HepG2 (cell line): ENCODE data around the gene KCNK6. TPM values are rescaled to one million over a fixed set of nuclear protein-coding genes. Genes with fewer than 3 reads are reported as not detected.

ENCODE experiments used
- ATAC-seq: fragments of 200-7000 bp; cut with Tn5 transposase; 3 replicates; pipeline ENCODE4 v1.9.1; 2020; ENCODE audit warnings: mild to moderate bottlenecking, moderate library complexity
- BruUV-seq: library from RNA; stranded (reverse); fragments of 400-500 nt; replicated peaks from 2 replicates; lab custom pipeline; 2021; lab: Mats Ljungman, UMichigan
- CTCF ChIA-PET: fragments of 300-600 bp; formaldehyde crosslinking; extraction: SDS; loops from one replicate; lab custom pipeline; 2021; ENCODE audit warnings: low total read pairs, inconsistent platforms, low intra/inter-chr PET ratio; lab: Yijun Ruan, JAX
- POLR2A ChIA-PET: fragments of 350-600 bp; sonication (Branson Sonifier 250); formaldehyde crosslinking; loops from one replicate; lab custom pipeline; 2020; ENCODE audit warnings: antibody characterized with exemption, inconsistent platforms; lab: Yijun Ruan, JAX
- DNase-seq: peaks from one replicate; pipeline ENCODE4 v3.0.0-alpha.2; 2015; ENCODE audit warnings: low spot score
- FAIRE-seq: peaks from 3 replicates; lab custom pipeline; 2011; peaks lifted over from hg19 to GRCh38; lab: Jason Lieb, UNC
- H2AFZ ChIP-seq: one replicate; pipeline ENCODE4 v1.6.1; 2011; ENCODE audit warnings: low read length, inconsistent platforms
- H3K27ac ChIP-seq: fragments of 300-600 bp; 3 replicates; pipeline ENCODE4 v1.8.0; 2011; ENCODE audit warnings: mixed run types, mild to moderate bottlenecking, mixed read lengths, low read length, inconsistent platforms; ENCODE audit not compliant: insufficient read depth; ENCODE audit errors: extremely low read length
- H3K27me3 ChIP-seq, 2 experiments: fragments of 200-600 bp in 1 of 2; 2 replicates in 1 of 2; 3 replicates in 1 of 2; pipeline versions ENCODE4 v1.6.0 to v1.8.0; 2011; ENCODE audit warnings: low read length in 2 of 2, mild to moderate bottlenecking in 2 of 2, moderate library complexity in 2 of 2, inconsistent platforms in 1 of 2; ENCODE audit not compliant: insufficient read depth in 2 of 2, control insufficient read depth in 1 of 2
- H3K36me3 ChIP-seq, 2 experiments: fragments of 200-600 bp in 1 of 2; replicated peaks in 1 of 2; 2 replicates in 1 of 2; 3 replicates in 1 of 2; pipeline versions ENCODE4 v1.5.1 to v1.8.0; 2011; ENCODE audit warnings: low read length in 2 of 2, inconsistent platforms in 1 of 2; ENCODE audit not compliant: insufficient read depth in 2 of 2, control insufficient read depth in 1 of 2
- H3K4me1 ChIP-seq: 2 replicates; pipeline ENCODE4 v1.5.1; 2012; ENCODE audit warnings: low read length, inconsistent platforms; ENCODE audit not compliant: insufficient read depth
- H3K4me2 ChIP-seq: 2 replicates; pipeline ENCODE4 v1.6.0; 2011; ENCODE audit warnings: low read depth, low read length, inconsistent platforms
- H3K4me3 ChIP-seq, 3 experiments: fragments of 200-600 bp in 1 of 3; sonication (generic), shearing (Covaris generic) in 1 of 3; replicated peaks in 1 of 3; 2 replicates each; pipeline ENCODE4 v1.5.1; 2011 to 2016; ENCODE audit warnings: low read length in 3 of 3, inconsistent platforms in 2 of 3, low read depth in 2 of 3, mild to moderate bottlenecking in 2 of 3, control low read depth in 1 of 3, mixed read lengths in 1 of 3; ENCODE audit not compliant: insufficient read depth in 1 of 3
- H3K79me2 ChIP-seq: one replicate; pipeline ENCODE4 v1.6.1; 2011; ENCODE audit warnings: low read length, inconsistent platforms; ENCODE audit not compliant: insufficient read depth
- H3K9ac ChIP-seq: 2 replicates; pipeline ENCODE4 v1.6.0; 2011; ENCODE audit warnings: mild to moderate bottlenecking, low read depth, low read length, inconsistent platforms; ENCODE audit not compliant: insufficient read depth
- H3K9me3 ChIP-seq: 2 replicates; pipeline ENCODE4 v1.5.1; 2012; ENCODE audit warnings: mild to moderate bottlenecking, low read length
- H4K20me1 ChIP-seq: 2 replicates; pipeline ENCODE4 v1.6.0; 2011; ENCODE audit warnings: inconsistent platforms, mild to moderate bottlenecking, low read length, moderate library complexity; ENCODE audit not compliant: insufficient read depth
- ARNTL ChIP-seq: sonication (generic); formaldehyde crosslinking; IDR thresholded peaks from 2 replicates; pipeline ENCODE4 v1.4.0; 2020; ENCODE audit warnings: mild to moderate bottlenecking, missing genetic modification reagents
- GZF1 ChIP-seq: sonication (generic); formaldehyde crosslinking; IDR thresholded peaks from 2 replicates; pipeline ENCODE4 v1.5.1; 2020; ENCODE audit warnings: mild to moderate bottlenecking, missing genetic modification reagents
- MATR3 ChIP-seq: sonication (generic); formaldehyde crosslinking; IDR thresholded peaks from 2 replicates; pipeline ENCODE4 v1.4.0; 2020; ENCODE audit warnings: missing genetic modification reagents
- NR2F1 ChIP-seq, 2 experiments: fragments of 450-650 bp in 1 of 2; formaldehyde crosslinking in 1 of 2; IDR thresholded peaks; 2 replicates each; pipeline versions ENCODE4 v1.5.0 to v1.6.1; 2016 to 2020; ENCODE audit warnings: mild to moderate bottlenecking in 1 of 2, missing compliant biosample characterization in 1 of 2, missing genetic modification reagents in 1 of 2, moderate library complexity in 1 of 2
- RARA ChIP-seq: IDR thresholded peaks from 2 replicates; pipeline ENCODE4 v1.6.1; 2016; ENCODE audit warnings: missing genetic modification reagents, missing compliant biosample characterization
- TOE1 ChIP-seq: sonication (generic); formaldehyde crosslinking; IDR thresholded peaks from 2 replicates; pipeline ENCODE4 v1.4.0; 2020; ENCODE audit warnings: mild to moderate bottlenecking, missing genetic modification reagents
- ZNF101 ChIP-seq: sonication (generic); formaldehyde crosslinking; IDR thresholded peaks from 2 replicates; pipeline ENCODE4 v1.4.0; 2020; ENCODE audit warnings: mild to moderate bottlenecking, low read depth, missing genetic modification reagents, borderline replicate concordance
- ZNF547 ChIP-seq: sonication (generic); formaldehyde crosslinking; IDR thresholded peaks from 2 replicates; pipeline ENCODE4 v1.5.1; 2020; ENCODE audit warnings: mild to moderate bottlenecking, missing genetic modification reagents
- ZNF782 ChIP-seq: sonication (generic); formaldehyde crosslinking; IDR thresholded peaks from 2 replicates; pipeline ENCODE4 v1.4.0; 2020; ENCODE audit warnings: missing genetic modification reagents, mild to moderate bottlenecking, borderline replicate concordance
- WGBS: methylation state at CpG from one replicate; pipeline ENCODE4 v1.1.6; 2017; ENCODE audit warnings: low lambda C conversion rate; 5-methylcytosine and 5-hydroxymethylcytosine counted together
- in situ Hi-C: cut with HindIII; loops from 2 replicates; pipeline ENCODE4 v1.10.0; 2017; ENCODE audit warnings: low pct_unique_long_range_greater_than_20kb; ENCODE audit not compliant: extremely low pct_ligation_motif_present
- intact Hi-C: fragments of 100-400 bp; cut with micrococcal nuclease; formaldehyde crosslinking; loops from one replicate; pipeline ENCODE4 v1.10.0; 2022; ENCODE audit not compliant: unreplicated experiment
- polyA plus RNA-seq, 8 experiments: library from polyadenylated mRNA; depleted of rRNA in 3 of 8; stranded (reverse) in 7 of 8; unstranded in 1 of 8; fragments of >200 nt; fragmentation: Illumina TruSeq in 4 of 8; extraction: Trizol in 4 of 8; gene quantifications; 2 replicates each; pipeline versions ENCODE4 v1.2.1 to v1.2.3, GENCODE V29; 2011 to 2016; ENCODE audit warnings: low read depth in 4 of 8, missing spikeins in 1 of 8, mixed read lengths in 1 of 8; ENCODE audit not compliant: insufficient read depth in 1 of 8
- total RNA-seq, 5 experiments: library from RNA; depleted of rRNA; stranded (reverse); fragments of >200 nt; fragmentation: Illumina TruSeq; extraction: Trizol; gene quantifications; 2 replicates each; pipeline ENCODE4 v1.2.3, GENCODE V29; 2016; ENCODE audit warnings: low read depth in 1 of 5
- TF ChIP-seq, protein P1 (sequence below): sonication (generic); formaldehyde crosslinking; conservative IDR thresholded peaks from 2 replicates; pipeline ENCODE4 v1.5.0; 2020; ENCODE audit warnings: missing genetic modification reagents
- TF ChIP-seq, protein P2 (sequence below): sonication (generic); formaldehyde crosslinking; IDR thresholded peaks from 2 replicates; pipeline ENCODE4 v1.4.0; 2020; ENCODE audit warnings: missing genetic modification reagents
- TF ChIP-seq, protein P3 (sequence below): sonication (generic); formaldehyde crosslinking; IDR thresholded peaks from 2 replicates; pipeline ENCODE4 v1.8.0; 2022; ENCODE audit warnings: missing genetic modification reagents, low read depth, mild to moderate bottlenecking, borderline replicate concordance
- TF ChIP-seq, protein P4 (sequence below): sonication (generic); formaldehyde crosslinking; IDR thresholded peaks from 2 replicates; pipeline ENCODE4 v1.4.0; 2020; ENCODE audit warnings: missing genetic modification reagents, low read depth, mild to moderate bottlenecking, borderline replicate concordance
- TF ChIP-seq, protein P5 (sequence below): sonication (generic); formaldehyde crosslinking; IDR thresholded peaks from 2 replicates; pipeline ENCODE4 v1.5.0; 2020; ENCODE audit warnings: mild to moderate bottlenecking, missing genetic modification reagents, borderline replicate concordance

KCNK6 gene
- total and polyA plus RNA-seq, 2 of the 13 experiments (the other 11 are each of a cell fraction or from before 2014, with no cell fraction given): 0.03 TPM; not detected in 1

- Histone ChIP-seq H3K27me3 (no peaks in the 10 kb centered on the region), H3K9ac (no peak overlapping the region), H3K4me2 (no peak overlapping the region), H3K4me3 (no peak overlapping the region), H3K36me3 (peaks cover 3 to 6% of the 10 kb centered on the region in 2 experiments; a peak in 3 of 5 replicates), H4K20me1 (no peaks in the 10 kb centered on the region), H3K27ac (no peak overlapping the region), H3K4me1 (peaks cover 22% of the 10 kb centered on the region), H3K79me2 (no peaks in the 10 kb centered on the region), H3K9me3 (no peaks in the 10 kb centered on the region), H2AFZ (no peak overlapping the region)
- DNase-seq: no peak
- no peak for FAIRE-seq
- 93% methylated on average over 2 of the region's 4 CpGs for WGBS
- ChIA-PET POLR2A (no interaction called here), CTCF (no interaction called here)
- BruUV-seq: no TSS peak
- intact Hi-C loops: no loop called here
- ATAC-seq: no peak
- in situ Hi-C loops: no loop called here
- TF ChIP-seq ZNF547 (no peak), ZNF101 (CRISPR knock-in tag) (no peak), TOE1 (CRISPR knock-in tag) (no peak), RARA (CRISPR knock-in tag) (no peak), ARNTL (CRISPR knock-in tag) (no peak), ZNF782 (CRISPR knock-in tag) (no peak), NR2F1 (CRISPR knock-in tag; IDR thresholded peaks at IDR 0.05) (no peak), MATR3 (CRISPR knock-in tag) (no peak), GZF1 (CRISPR knock-in tag) (no peak)
- TF ChIP-seq, protein P1, sequence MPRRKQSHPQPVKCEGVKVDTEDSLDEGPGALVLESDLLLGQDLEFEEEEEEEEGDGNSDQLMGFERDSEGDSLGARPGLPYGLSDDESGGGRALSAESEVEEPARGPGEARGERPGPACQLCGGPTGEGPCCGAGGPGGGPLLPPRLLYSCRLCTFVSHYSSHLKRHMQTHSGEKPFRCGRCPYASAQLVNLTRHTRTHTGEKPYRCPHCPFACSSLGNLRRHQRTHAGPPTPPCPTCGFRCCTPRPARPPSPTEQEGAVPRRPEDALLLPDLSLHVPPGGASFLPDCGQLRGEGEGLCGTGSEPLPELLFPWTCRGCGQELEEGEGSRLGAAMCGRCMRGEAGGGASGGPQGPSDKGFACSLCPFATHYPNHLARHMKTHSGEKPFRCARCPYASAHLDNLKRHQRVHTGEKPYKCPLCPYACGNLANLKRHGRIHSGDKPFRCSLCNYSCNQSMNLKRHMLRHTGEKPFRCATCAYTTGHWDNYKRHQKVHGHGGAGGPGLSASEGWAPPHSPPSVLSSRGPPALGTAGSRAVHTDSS (CRISPR knock-in tag): no peak
- TF ChIP-seq, protein P2, sequence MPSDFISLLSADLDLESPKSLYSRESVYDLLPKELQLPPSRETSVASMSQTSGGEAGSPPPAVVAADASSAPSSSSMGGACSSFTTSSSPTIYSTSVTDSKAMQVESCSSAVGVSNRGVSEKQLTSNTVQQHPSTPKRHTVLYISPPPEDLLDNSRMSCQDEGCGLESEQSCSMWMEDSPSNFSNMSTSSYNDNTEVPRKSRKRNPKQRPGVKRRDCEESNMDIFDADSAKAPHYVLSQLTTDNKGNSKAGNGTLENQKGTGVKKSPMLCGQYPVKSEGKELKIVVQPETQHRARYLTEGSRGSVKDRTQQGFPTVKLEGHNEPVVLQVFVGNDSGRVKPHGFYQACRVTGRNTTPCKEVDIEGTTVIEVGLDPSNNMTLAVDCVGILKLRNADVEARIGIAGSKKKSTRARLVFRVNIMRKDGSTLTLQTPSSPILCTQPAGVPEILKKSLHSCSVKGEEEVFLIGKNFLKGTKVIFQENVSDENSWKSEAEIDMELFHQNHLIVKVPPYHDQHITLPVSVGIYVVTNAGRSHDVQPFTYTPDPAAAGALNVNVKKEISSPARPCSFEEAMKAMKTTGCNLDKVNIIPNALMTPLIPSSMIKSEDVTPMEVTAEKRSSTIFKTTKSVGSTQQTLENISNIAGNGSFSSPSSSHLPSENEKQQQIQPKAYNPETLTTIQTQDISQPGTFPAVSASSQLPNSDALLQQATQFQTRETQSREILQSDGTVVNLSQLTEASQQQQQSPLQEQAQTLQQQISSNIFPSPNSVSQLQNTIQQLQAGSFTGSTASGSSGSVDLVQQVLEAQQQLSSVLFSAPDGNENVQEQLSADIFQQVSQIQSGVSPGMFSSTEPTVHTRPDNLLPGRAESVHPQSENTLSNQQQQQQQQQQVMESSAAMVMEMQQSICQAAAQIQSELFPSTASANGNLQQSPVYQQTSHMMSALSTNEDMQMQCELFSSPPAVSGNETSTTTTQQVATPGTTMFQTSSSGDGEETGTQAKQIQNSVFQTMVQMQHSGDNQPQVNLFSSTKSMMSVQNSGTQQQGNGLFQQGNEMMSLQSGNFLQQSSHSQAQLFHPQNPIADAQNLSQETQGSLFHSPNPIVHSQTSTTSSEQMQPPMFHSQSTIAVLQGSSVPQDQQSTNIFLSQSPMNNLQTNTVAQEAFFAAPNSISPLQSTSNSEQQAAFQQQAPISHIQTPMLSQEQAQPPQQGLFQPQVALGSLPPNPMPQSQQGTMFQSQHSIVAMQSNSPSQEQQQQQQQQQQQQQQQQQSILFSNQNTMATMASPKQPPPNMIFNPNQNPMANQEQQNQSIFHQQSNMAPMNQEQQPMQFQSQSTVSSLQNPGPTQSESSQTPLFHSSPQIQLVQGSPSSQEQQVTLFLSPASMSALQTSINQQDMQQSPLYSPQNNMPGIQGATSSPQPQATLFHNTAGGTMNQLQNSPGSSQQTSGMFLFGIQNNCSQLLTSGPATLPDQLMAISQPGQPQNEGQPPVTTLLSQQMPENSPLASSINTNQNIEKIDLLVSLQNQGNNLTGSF (CRISPR knock-in tag): no peak
- TF ChIP-seq, protein P3, sequence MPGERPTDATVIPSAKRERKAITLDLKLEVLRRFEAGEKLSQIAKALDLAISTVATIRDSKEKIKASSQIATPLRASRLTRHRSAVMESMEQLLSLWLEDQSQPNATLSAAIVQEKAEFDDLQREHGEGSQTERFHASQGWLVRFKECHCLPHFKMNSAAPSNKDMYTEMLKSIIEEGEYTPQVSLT (CRISPR knock-in tag): no peak
- TF ChIP-seq, protein P4, sequence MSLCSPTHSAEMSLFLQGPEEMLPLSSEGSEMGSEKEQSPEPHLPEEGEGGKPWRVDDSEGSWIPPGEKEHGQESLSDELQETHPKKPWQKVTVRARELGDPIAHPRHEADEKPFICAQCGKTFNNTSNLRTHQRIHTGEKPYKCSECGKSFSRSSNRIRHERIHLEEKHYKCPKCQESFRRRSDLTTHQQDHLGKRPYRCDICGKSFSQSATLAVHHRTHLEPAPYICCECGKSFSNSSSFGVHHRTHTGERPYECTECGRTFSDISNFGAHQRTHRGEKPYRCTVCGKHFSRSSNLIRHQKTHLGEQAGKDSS (CRISPR knock-in tag): no peak
- TF ChIP-seq, protein P5, sequence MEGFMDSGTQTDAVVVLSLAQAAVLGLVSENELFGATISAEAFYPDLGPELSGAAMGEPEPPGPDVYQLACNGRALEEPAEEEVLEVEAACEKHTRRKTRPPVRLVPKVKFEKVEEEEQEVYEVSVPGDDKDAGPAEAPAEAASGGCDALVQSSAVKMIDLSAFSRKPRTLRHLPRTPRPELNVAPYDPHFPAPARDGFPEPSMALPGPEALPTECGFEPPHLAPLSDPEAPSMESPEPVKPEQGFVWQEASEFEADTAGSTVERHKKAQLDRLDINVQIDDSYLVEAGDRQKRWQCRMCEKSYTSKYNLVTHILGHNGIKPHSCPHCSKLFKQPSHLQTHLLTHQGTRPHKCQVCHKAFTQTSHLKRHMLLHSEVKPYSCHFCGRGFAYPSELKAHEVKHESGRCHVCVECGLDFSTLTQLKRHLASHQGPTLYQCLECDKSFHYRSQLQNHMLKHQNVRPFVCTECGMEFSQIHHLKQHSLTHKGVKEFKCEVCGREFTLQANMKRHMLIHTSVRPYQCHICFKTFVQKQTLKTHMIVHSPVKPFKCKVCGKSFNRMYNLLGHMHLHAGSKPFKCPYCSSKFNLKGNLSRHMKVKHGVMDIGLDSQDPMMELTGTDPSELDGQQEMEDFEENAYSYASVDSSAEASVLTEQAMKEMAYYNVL: no peak
These were observed 12.6 kb upstream of the KCNK6 start for GRCh38 chr19:38307076-38307475.
